H9 (cell line): ENCODE measurements around the gene C10orf71. TPM values are rescaled to one million over a fixed set of nuclear protein-coding genes. Genes with fewer than 3 reads are reported as not detected.

Experiments
- DNase-seq: peaks from one replicate; pipeline ENCODE4 v3.0.0-alpha.2; 2017
- H2AFZ ChIP-seq: one replicate; pipeline ENCODE4 v1.6.1; 2013; ENCODE audit warnings: mild to moderate bottlenecking, low read length, control low read depth, moderate library complexity
- H2AK5ac ChIP-seq: 2 replicates; pipeline ENCODE4 v1.6.1; 2013; ENCODE audit warnings: low read length, control low read depth, mixed read lengths; ENCODE audit not compliant: insufficient read length
- H2BK120ac ChIP-seq: one replicate; pipeline ENCODE4 v1.6.1; 2013; ENCODE audit warnings: low read depth, mild to moderate bottlenecking, low read length, control low read depth, inconsistent platforms; ENCODE audit not compliant: poor library complexity, severe bottlenecking
- H2BK12ac ChIP-seq: 2 replicates; pipeline ENCODE4 v1.6.1; 2013; ENCODE audit warnings: low read length, control low read depth, mixed read lengths, low read depth; ENCODE audit not compliant: insufficient read length
- H2BK15ac ChIP-seq: 2 replicates; pipeline ENCODE4 v1.6.1; 2013; ENCODE audit warnings: low read depth, low read length, control low read depth
- H2BK20ac ChIP-seq: one replicate; pipeline ENCODE4 v1.6.1; 2013; ENCODE audit warnings: low read depth, mild to moderate bottlenecking, low read length, control low read depth, inconsistent platforms; ENCODE audit not compliant: poor library complexity, severe bottlenecking
- H2BK5ac ChIP-seq: 2 replicates; pipeline ENCODE4 v1.6.1; 2013; ENCODE audit warnings: low read length, control low read depth, mixed read lengths; ENCODE audit not compliant: insufficient read length
- H3K14ac ChIP-seq: 2 replicates; pipeline ENCODE4 v1.6.1; 2013; ENCODE audit warnings: low read length, control low read depth; ENCODE audit not compliant: insufficient read depth
- H3K18ac ChIP-seq: 2 replicates; pipeline ENCODE4 v1.6.1; 2013; ENCODE audit warnings: low read depth, mild to moderate bottlenecking, mixed read lengths, low read length, control low read depth; ENCODE audit not compliant: insufficient read length
- H3K23ac ChIP-seq: 2 replicates; pipeline ENCODE4 v1.6.1; 2013; ENCODE audit warnings: low read length, control low read depth, mixed read lengths, low read depth; ENCODE audit not compliant: insufficient read length
- H3K23me2 ChIP-seq: 2 replicates; pipeline ENCODE4 v1.6.1; 2013; ENCODE audit warnings: low read depth, mild to moderate bottlenecking, mixed read lengths, low read length, control low read depth; ENCODE audit not compliant: insufficient read length, poor library complexity, severe bottlenecking
- H3K27ac ChIP-seq: 2 replicates; pipeline ENCODE4 v1.5.1; 2013; ENCODE audit warnings: low read length, control low read depth, mixed read lengths, low read depth; ENCODE audit not compliant: insufficient read length
- H3K27me3 ChIP-seq: 2 replicates; pipeline ENCODE4 v1.6.1; 2013; ENCODE audit warnings: low read length, control low read depth, inconsistent platforms; ENCODE audit not compliant: insufficient read depth
- H3K4ac ChIP-seq: 2 replicates; pipeline ENCODE4 v1.6.1; 2013; ENCODE audit warnings: low read depth, mild to moderate bottlenecking, control low read depth, inconsistent platforms, low read length, moderate library complexity
- H3K4me1 ChIP-seq: 2 replicates; pipeline ENCODE4 v1.6.1; 2013; ENCODE audit warnings: low read length, control low read depth, inconsistent platforms; ENCODE audit not compliant: insufficient read depth
- H3K4me2 ChIP-seq: 2 replicates; pipeline ENCODE4 v1.6.1; 2013; ENCODE audit warnings: low read length, control low read depth, mixed read lengths; ENCODE audit not compliant: insufficient read length, insufficient read depth
- H3K56ac ChIP-seq: 2 replicates; pipeline ENCODE4 v1.6.1; 2013; ENCODE audit warnings: low read depth, mild to moderate bottlenecking, mixed read lengths, low read length, control low read depth; ENCODE audit not compliant: insufficient read length
- H3K79me1 ChIP-seq: 2 replicates; pipeline ENCODE4 v1.6.1; 2013; ENCODE audit warnings: low read depth, mild to moderate bottlenecking, moderate library complexity, low read length, control low read depth, inconsistent platforms; ENCODE audit not compliant: insufficient read depth, poor library complexity, severe bottlenecking
- H3K79me2 ChIP-seq: 2 replicates; pipeline ENCODE4 v1.6.1; 2013; ENCODE audit warnings: low read length, control low read depth, inconsistent platforms; ENCODE audit not compliant: insufficient read depth
- H3K9ac ChIP-seq: 2 replicates; pipeline ENCODE4 v1.6.1; 2013; ENCODE audit warnings: low read length, control low read depth, mixed read lengths; ENCODE audit not compliant: insufficient read length; ENCODE audit errors: extremely low read depth
- H3K9me3 ChIP-seq: one replicate; pipeline ENCODE4 v1.6.1; 2013; ENCODE audit warnings: low read depth, low read length, inconsistent platforms; ENCODE audit not compliant: control insufficient read depth
- H3T11ph ChIP-seq: one replicate; pipeline ENCODE4 v1.6.1; 2013; ENCODE audit warnings: mild to moderate bottlenecking, low read length, control low read depth, inconsistent platforms
- H4K20me1 ChIP-seq: one replicate; pipeline ENCODE4 v1.6.1; 2013; ENCODE audit not compliant: control insufficient read depth, insufficient read length, insufficient read depth
- H4K5ac ChIP-seq: 2 replicates; pipeline ENCODE4 v1.6.1; 2013; ENCODE audit warnings: low read depth, mild to moderate bottlenecking, mixed read lengths, low read length, control low read depth; ENCODE audit not compliant: insufficient read length
- H4K8ac ChIP-seq: replicated peaks from 2 replicates; pipeline ENCODE4 v1.6.1; 2013; ENCODE audit warnings: low read length, control low read depth, mixed read lengths, low read depth; ENCODE audit not compliant: insufficient read length
- H4K91ac ChIP-seq: 2 replicates; pipeline ENCODE4 v1.6.1; 2013; ENCODE audit warnings: low read depth, mild to moderate bottlenecking, moderate library complexity, mixed read lengths, low read length, control low read depth; ENCODE audit not compliant: insufficient read length
- H3K27ac Mint-ChIP-seq, 3 experiments: 2 replicates in 2 of 3; 3 replicates in 1 of 3; pipeline ENCODE4 v1.8.0; 2020 to 2021; ENCODE audit warnings: mixed read lengths in 3 of 3, mild to moderate bottlenecking in 1 of 3, moderate library complexity in 1 of 3
- H3K27me3 Mint-ChIP-seq: 2 replicates; pipeline ENCODE4 v1.8.0; 2021; ENCODE audit warnings: low read depth, mild to moderate bottlenecking, moderate library complexity, mixed read lengths
- H3K36me3 Mint-ChIP-seq, 3 experiments: 2 replicates in 2 of 3; 3 replicates in 1 of 3; pipeline ENCODE4 v1.8.0; 2020 to 2021; ENCODE audit warnings: low read depth in 3 of 3, mixed read lengths in 3 of 3; ENCODE audit not compliant: insufficient read depth in 1 of 3
- H3K4me1 Mint-ChIP-seq, 2 experiments: 2 replicates each; pipeline ENCODE4 v1.8.0; 2020; ENCODE audit warnings: mixed read lengths in 2 of 2
- H3K4me3 Mint-ChIP-seq, 2 experiments: 2 replicates in 1 of 2; 3 replicates in 1 of 2; pipeline ENCODE4 v1.8.0; 2020 to 2021; ENCODE audit warnings: mild to moderate bottlenecking in 2 of 2, mixed read lengths in 2 of 2, moderate library complexity in 1 of 2
- H3K9me3 Mint-ChIP-seq, 2 experiments: 2 replicates in 1 of 2; 3 replicates in 1 of 2; pipeline ENCODE4 v1.8.0; 2020; ENCODE audit warnings: mild to moderate bottlenecking in 2 of 2, mixed read lengths in 2 of 2, moderate library complexity in 1 of 2
- WGBS: extraction: QIAGEN DNeasy Blood & Tissue Kit; methylation state at CpG from one replicate; pipeline ENCODE4 v1.1.7; 2013; ENCODE audit warnings: missing lambda C conversion rate, low lambda C conversion rate, mixed read lengths; ENCODE audit not compliant: insufficient read length; ENCODE audit errors: extremely low coverage; 5-methylcytosine and 5-hydroxymethylcytosine counted together
- total RNA-seq: library from RNA; stranded (reverse); gene quantifications from 2 replicates; pipeline ENCODE4 v1.2.1, GENCODE V29; 2021
- TF ChIP-seq, protein P1 (sequence below): fragments of 200-600 bp; sonication (generic); conservative IDR thresholded peaks from 3 replicates; pipeline ENCODE4 v1.8.0; 2021; ENCODE audit warnings: antibody characterized with exemption, mild to moderate bottlenecking

The C10orf71 gene
- total RNA-seq, 1 experiment from 2014 or later: not detected

DNA sequence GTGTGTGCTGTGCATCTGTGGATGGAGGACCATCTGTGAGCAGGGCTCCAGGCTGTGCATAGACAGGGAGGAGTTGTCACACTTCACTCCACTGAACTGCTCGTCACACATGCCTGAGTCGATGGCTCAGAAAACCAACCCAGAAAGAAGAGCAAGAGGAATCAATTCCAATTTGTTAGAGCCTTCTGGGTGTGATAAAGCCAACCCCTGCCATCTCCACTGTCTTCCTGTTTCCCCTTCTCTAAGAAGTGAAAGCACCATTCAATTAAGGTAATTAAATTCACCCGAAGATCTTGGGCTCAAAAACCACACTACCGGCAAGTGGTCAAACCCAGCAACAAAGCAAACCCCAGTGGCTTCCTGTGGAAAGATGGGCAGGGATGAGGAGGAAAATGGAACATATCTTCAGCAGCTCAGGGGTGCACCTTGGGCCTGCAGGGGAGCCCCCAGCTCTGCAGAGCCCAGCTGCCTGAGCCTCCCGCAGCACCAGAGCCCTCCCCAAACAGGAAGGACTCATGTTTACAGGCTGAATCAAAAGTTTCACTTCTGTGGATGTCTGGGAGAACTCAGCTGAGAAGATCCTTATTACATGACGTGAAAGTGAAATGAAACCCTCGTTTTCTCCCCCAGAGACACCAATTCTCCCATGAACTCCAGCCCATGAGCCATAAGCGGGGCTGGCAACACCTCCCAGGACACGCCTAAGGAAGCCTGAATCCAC lies 10.9 kb downstream of the C10orf71 start:
- no peak overlapping the region for H3K4me2 ChIP-seq
- no peak overlapping the region for H3K23ac ChIP-seq
- no peak overlapping the region for H4K5ac ChIP-seq
- H3K23me2 ChIP-seq: no peaks in the 10 kb centered on the region
- H3K27ac ChIP-seq: no peak overlapping the region
- no peaks in the 10 kb centered on the region for H3K27me3 ChIP-seq
- H2BK20ac ChIP-seq: no peak overlapping the region
- no peak for DNase-seq
- H3K4ac ChIP-seq: no peak overlapping the region
- no peak overlapping the region for H4K8ac ChIP-seq
- H3K4me1 ChIP-seq: no peaks in the 10 kb centered on the region
- no peaks in the 10 kb centered on the region for H4K20me1 ChIP-seq
- no peak overlapping the region for H2BK15ac ChIP-seq
- no peak overlapping the region for H3T11ph ChIP-seq
- no peak overlapping the region for H2BK12ac ChIP-seq
- peaks cover 23% of the 10 kb centered on the region for H3K27me3 Mint-ChIP-seq
- no peak overlapping the region for H3K27ac Mint-ChIP-seq
- no peaks in the 10 kb centered on the region for H3K36me3 Mint-ChIP-seq
- H2AK5ac ChIP-seq: no peak overlapping the region
- no peak overlapping the region for H3K18ac ChIP-seq
- no peaks in the 10 kb centered on the region for H3K4me1 Mint-ChIP-seq
- no peak overlapping the region for H3K56ac ChIP-seq
- H3K9ac ChIP-seq: no peak overlapping the region
- H3K79me2 ChIP-seq: no peaks in the 10 kb centered on the region
- H3K79me1 ChIP-seq: no peaks in the 10 kb centered on the region
- H2AFZ ChIP-seq: no peak overlapping the region
- H2BK5ac ChIP-seq: no peak overlapping the region
- H3K14ac ChIP-seq: no peak overlapping the region; the same call in 1 of the 2 replicates
- H3K9me3 Mint-ChIP-seq: no peaks in the 10 kb centered on the region
- TF ChIP-seq, protein P1, sequence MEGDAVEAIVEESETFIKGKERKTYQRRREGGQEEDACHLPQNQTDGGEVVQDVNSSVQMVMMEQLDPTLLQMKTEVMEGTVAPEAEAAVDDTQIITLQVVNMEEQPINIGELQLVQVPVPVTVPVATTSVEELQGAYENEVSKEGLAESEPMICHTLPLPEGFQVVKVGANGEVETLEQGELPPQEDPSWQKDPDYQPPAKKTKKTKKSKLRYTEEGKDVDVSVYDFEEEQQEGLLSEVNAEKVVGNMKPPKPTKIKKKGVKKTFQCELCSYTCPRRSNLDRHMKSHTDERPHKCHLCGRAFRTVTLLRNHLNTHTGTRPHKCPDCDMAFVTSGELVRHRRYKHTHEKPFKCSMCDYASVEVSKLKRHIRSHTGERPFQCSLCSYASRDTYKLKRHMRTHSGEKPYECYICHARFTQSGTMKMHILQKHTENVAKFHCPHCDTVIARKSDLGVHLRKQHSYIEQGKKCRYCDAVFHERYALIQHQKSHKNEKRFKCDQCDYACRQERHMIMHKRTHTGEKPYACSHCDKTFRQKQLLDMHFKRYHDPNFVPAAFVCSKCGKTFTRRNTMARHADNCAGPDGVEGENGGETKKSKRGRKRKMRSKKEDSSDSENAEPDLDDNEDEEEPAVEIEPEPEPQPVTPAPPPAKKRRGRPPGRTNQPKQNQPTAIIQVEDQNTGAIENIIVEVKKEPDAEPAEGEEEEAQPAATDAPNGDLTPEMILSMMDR: no peak
- no CpG with 5 or more reads among the region's 9 CpGs for WGBS
- no peaks in the 10 kb centered on the region for H3K9me3 ChIP-seq
- no peak overlapping the region for H2BK120ac ChIP-seq
- H4K91ac ChIP-seq: no peak overlapping the region
- H3K4me3 Mint-ChIP-seq: no peak overlapping the region
